Smooth muscle cell of the pulmonary artery (primary cell): ENCODE measurements around the gene PLA2G12A. TPM values are rescaled to one million over a fixed set of nuclear protein-coding genes. Genes with fewer than 3 reads are reported as not detected.

Experiments
- total RNA-seq: library from RNA; depleted of rRNA; stranded (reverse); fragments of >200 nt; gene quantifications from 2 replicates; pipeline ENCODE4 v1.2.3, GENCODE V29; 2014

PLA2G12A gene
- 22.4 and 28.8 TPM in 2 replicates for total RNA-seq

GRCh38 chr4:109729718-109730618, at the start of gene PLA2G12A:
PLA2G12A (minus strand) TSS chr4:109730070; CDS start chr4:109729809, 261 bp downstream.

DNA sequence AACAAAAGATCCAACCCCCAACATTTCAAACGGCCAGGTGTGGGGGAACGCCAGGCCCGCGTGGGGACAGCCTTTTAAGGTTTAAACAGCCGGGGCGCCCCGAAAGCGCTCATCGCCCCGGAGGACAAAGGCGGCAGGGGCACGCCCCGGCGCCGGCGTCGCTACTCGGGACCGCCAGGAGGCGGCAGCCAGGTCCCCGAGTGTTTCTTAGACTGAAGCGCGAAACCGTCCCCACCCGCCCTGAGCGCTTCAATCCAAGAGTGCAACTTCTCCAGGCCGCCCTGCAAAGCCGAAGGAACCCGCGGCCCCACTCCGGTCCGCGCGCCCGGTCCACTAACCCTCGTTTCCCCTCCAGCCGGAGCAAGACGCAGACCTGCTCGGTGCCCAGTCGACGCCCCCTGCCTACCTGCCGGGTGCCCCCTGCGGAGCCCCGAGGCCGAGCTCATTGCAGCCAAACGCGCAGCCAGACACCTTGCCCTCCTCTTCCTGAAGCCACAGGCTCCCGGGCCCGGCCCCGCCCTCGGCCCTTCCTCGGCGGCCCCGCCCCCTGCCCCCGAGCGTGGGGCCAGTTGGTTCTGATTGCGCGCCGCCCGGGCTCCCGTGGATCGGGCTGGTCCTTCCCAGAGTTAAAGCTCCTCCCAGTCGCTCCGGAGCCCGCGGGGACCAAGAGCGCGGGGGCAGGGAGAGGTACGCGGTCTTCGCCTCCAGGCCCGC, 26.8 kb downstream of the PLA2G12A start, which contains the start of gene CASP6:
CASP6 (minus strand) TSS at position 496 of the 714 bp plus-strand sequence; CDS start at position 446, 50 bp downstream.

Other genes starting within 250 kb of the PLA2G12A start
- gene MCUB, start 169.8 kb downstream of the PLA2G12A start, total RNA-seq, result 16.9 and 31.5 TPM in 2 replicates
- 16.4 and 17.3 TPM in 2 replicates for gene CASP6, start 26.6 kb downstream of the PLA2G12A start, total RNA-seq
- gene CFI, start 71.9 kb upstream of the PLA2G12A start, total RNA-seq, result 1.6 and 13.7 TPM in 2 replicates
- 2.4 and 3.7 TPM in 2 replicates for gene GAR1, start 85.7 kb upstream of the PLA2G12A start, total RNA-seq
- not detected in 2 replicates for gene RRH, start 97.9 kb upstream of the PLA2G12A start, total RNA-seq
- gene LRIT3, start 118.0 kb upstream of the PLA2G12A start, total RNA-seq, result 0.03 TPM in 1 of 2 replicates, not detected in the other
- gene EGF, start 182.8 kb upstream of the PLA2G12A start, total RNA-seq, result 0.36 and 1.0 TPM in 2 replicates